Caco-2 (cell line): ENCODE measurements around the gene GBE1. TPM values are rescaled to one million over a fixed set of nuclear protein-coding genes. Genes with fewer than 3 reads are reported as not detected.

Experiments
- BruUV-seq: library from RNA; stranded (reverse); fragments of 400-500 nt; replicated peaks from 2 replicates; lab custom pipeline; 2021; lab: Mats Ljungman, UMichigan
- CTCF ChIA-PET: fragments of 300-600 bp; sonication (Branson Sonifier 250); formaldehyde crosslinking; loops from one replicate; lab custom pipeline; 2022; ENCODE audit warnings: antibody characterized with exemption; lab: Charles Lee
- POLR2A ChIA-PET: fragments of 300-600 bp; sonication (Branson Sonifier 250); formaldehyde crosslinking; loops from one replicate; lab custom pipeline; 2022; ENCODE audit warnings: antibody characterized with exemption; lab: Charles Lee
- DNase-seq, 2 experiments: peaks; one replicate each; pipeline versions ENCODE4 v3.0.0 to v3.0.0-alpha.2; 2020 to 2022
- H3K27me3 ChIP-seq: replicated peaks from 2 replicates; pipeline ENCODE4 v1.6.0; 2011; ENCODE audit warnings: low read length; ENCODE audit not compliant: control insufficient read depth, insufficient read depth
- H3K36me3 ChIP-seq: 2 replicates; pipeline ENCODE4 v1.5.1; 2011; ENCODE audit warnings: low read length; ENCODE audit not compliant: control insufficient read depth, insufficient read depth
- H3K4me1 ChIP-seq: fragments of 250-450 bp; sonication (Bioruptor Pico); 2 replicates; pipeline ENCODE4 v1.5.1; 2020; ENCODE audit warnings: mild to moderate bottlenecking
- H3K4me3 ChIP-seq: 2 replicates; pipeline ENCODE4 v1.5.1; 2011; ENCODE audit warnings: low read depth, mild to moderate bottlenecking, control low read depth, low read length
- H3K9me3 ChIP-seq: fragments of 250-450 bp; sonication (Bioruptor Pico); 2 replicates; pipeline ENCODE4 v1.5.1; 2020; ENCODE audit warnings: mild to moderate bottlenecking, moderate library complexity
- H3K27ac Mint-ChIP-seq: one replicate; pipeline ENCODE4 v1.8.0; 2022; ENCODE audit warnings: mixed read lengths; ENCODE audit not compliant: unreplicated experiment
- H3K27me3 Mint-ChIP-seq: one replicate; pipeline ENCODE4 v1.8.0; 2022; ENCODE audit warnings: mixed read lengths; ENCODE audit not compliant: insufficient read depth, unreplicated experiment
- H3K36me3 Mint-ChIP-seq: one replicate; pipeline ENCODE4 v1.8.0; 2022; ENCODE audit warnings: mild to moderate bottlenecking, mixed read lengths; ENCODE audit not compliant: insufficient read depth, unreplicated experiment
- H3K4me1 Mint-ChIP-seq: one replicate; pipeline ENCODE4 v1.8.0; 2022; ENCODE audit warnings: low read depth, mixed read lengths; ENCODE audit not compliant: unreplicated experiment
- H3K4me3 Mint-ChIP-seq: one replicate; pipeline ENCODE4 v1.8.0; 2022; ENCODE audit warnings: mild to moderate bottlenecking, moderate library complexity, mixed read lengths; ENCODE audit not compliant: unreplicated experiment
- H3K9me3 Mint-ChIP-seq: one replicate; pipeline ENCODE4 v1.8.0; 2022; ENCODE audit warnings: mixed read lengths; ENCODE audit not compliant: unreplicated experiment
- intact Hi-C: fragments of 100-400 bp; cut with micrococcal nuclease; formaldehyde crosslinking; loops from one replicate; pipeline ENCODE4 v1.10.0; 2022; ENCODE audit not compliant: unreplicated experiment
- total RNA-seq: library from RNA; stranded (reverse); gene quantifications from 2 replicates; pipeline ENCODE4 v1.2.3, GENCODE V29; 2022
- TF ChIP-seq, protein P1 (sequence below), 2 experiments: fragments of 200-600 bp in 1 of 2; IDR thresholded peaks; 1 replicate in 1 of 2; 2 replicates in 1 of 2; pipeline versions ENCODE4 v1.5.1 to v1.8.0; 2011 to 2022; ENCODE audit warnings: antibody characterized with exemption in 1 of 2, control low read depth in 1 of 2, inconsistent platforms in 1 of 2, low read depth in 1 of 2, low read length in 1 of 2, mild to moderate bottlenecking in 1 of 2, moderate library complexity in 1 of 2; ENCODE audit not compliant: insufficient read depth in 1 of 2, severe bottlenecking in 1 of 2, unreplicated experiment in 1 of 2

The GBE1 gene
- total RNA-seq, 1 experiment from 2014 or later, result 8.2 TPM

DNA sequence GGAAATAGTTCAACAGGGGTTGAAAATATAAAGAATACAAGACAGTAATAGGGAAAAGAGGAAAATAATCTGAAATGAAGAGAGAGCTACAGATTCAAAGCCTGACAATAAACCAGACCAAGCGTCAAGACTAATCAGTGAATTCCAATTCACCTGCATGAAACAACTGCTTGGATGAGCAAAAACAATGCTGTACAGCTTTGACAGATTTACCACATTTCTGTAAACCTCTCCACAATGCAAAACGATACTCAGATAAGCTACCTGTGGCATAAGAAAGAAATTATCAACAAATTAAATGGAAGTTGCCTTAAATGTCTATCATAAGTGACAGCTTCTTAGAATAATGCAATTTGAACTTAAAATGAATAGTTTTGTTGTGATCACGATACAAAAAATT lies 65.4 kb downstream of the GBE1 start:
- H3K4me3 Mint-ChIP-seq, result no peak overlapping the region
- intact Hi-C loops, result no loop called here
- no peaks in the 10 kb centered on the region for H3K27me3 Mint-ChIP-seq
- Histone ChIP-seq H3K27me3 (no peaks in the 10 kb centered on the region), H3K36me3 (no peaks in the 10 kb centered on the region), H3K4me1 (no peaks in the 10 kb centered on the region), H3K9me3 (no peaks in the 10 kb centered on the region), H3K4me3 (no peak overlapping the region)
- no peaks in the 10 kb centered on the region for H3K9me3 Mint-ChIP-seq
- no peak overlapping the region for H3K27ac Mint-ChIP-seq
- H3K36me3 Mint-ChIP-seq, result no peaks in the 10 kb centered on the region
- ChIA-PET CTCF (no interaction called here), POLR2A (no interaction called here)
- no TSS peak for BruUV-seq
- TF ChIP-seq, protein P1, sequence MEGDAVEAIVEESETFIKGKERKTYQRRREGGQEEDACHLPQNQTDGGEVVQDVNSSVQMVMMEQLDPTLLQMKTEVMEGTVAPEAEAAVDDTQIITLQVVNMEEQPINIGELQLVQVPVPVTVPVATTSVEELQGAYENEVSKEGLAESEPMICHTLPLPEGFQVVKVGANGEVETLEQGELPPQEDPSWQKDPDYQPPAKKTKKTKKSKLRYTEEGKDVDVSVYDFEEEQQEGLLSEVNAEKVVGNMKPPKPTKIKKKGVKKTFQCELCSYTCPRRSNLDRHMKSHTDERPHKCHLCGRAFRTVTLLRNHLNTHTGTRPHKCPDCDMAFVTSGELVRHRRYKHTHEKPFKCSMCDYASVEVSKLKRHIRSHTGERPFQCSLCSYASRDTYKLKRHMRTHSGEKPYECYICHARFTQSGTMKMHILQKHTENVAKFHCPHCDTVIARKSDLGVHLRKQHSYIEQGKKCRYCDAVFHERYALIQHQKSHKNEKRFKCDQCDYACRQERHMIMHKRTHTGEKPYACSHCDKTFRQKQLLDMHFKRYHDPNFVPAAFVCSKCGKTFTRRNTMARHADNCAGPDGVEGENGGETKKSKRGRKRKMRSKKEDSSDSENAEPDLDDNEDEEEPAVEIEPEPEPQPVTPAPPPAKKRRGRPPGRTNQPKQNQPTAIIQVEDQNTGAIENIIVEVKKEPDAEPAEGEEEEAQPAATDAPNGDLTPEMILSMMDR (IDR thresholded peaks at IDR 0.05; ENCODE audit: insufficient read depth in 1 of 2, low read depth in 1 of 2, low read length in 1 of 2, severe bottlenecking in 1 of 2, unreplicated experiment in 1 of 2), result no peak
- no peak for DNase-seq
- no peaks in the 10 kb centered on the region for H3K4me1 Mint-ChIP-seq

DNA sequence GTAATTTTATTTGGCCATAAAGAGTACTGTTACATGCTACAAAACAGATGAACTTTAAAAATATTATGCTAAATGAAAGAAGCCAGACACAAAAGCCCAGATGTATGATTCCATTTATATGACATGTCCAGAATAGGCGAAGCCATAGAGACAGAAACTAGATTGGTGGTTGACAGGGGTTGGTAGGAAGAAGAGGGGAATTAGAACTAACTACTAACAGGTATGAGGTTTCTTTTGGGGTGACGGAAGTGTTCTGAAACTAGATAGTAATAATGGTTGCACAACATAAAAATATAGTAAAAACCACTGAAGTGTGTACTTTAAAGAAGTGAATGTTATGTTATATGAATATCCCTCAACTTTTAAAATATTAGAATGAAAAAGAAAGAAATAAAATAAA lies 66.1 kb downstream of the GBE1 start:
- BruUV-seq, result no TSS peak
- intact Hi-C loops, result no loop called here
- Mint-ChIP-seq H3K36me3 (no peaks in the 10 kb centered on the region), H3K9me3 (no peaks in the 10 kb centered on the region), H3K4me3 (no peak overlapping the region), H3K27ac (no peak overlapping the region), H3K4me1 (no peaks in the 10 kb centered on the region), H3K27me3 (no peaks in the 10 kb centered on the region)
- Histone ChIP-seq H3K36me3 (no peaks in the 10 kb centered on the region), H3K27me3 (no peaks in the 10 kb centered on the region), H3K4me3 (no peak overlapping the region), H3K9me3 (no peaks in the 10 kb centered on the region), H3K4me1 (no peaks in the 10 kb centered on the region)
- TF ChIP-seq, protein P1 (IDR thresholded peaks at IDR 0.05; ENCODE audit: insufficient read depth in 1 of 2, low read depth in 1 of 2, low read length in 1 of 2, severe bottlenecking in 1 of 2, unreplicated experiment in 1 of 2), result no peak
- ChIA-PET CTCF (no interaction called here), POLR2A (no interaction called here)
- no peak for DNase-seq

DNA sequence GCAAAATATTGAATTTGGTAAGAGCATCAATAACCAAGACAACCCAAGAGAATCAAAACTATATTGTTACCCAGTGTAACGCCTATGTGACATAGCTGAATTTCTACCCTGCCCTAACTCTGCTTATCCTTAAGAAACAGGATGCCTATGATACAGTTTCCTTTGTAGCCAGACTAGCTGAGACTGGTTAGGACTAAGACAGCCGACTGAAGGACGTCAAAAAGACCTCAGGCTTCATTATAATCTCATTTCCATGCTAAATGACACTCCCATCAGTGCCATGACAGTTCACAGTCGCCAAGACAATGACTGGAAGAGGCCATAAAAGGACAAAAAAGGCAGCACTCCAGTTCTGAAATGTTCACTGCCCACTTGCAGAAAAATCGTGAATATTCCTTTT lies 66.8 kb downstream of the GBE1 start:
- Mint-ChIP-seq H3K4me3 (no peak overlapping the region), H3K27ac (no peak overlapping the region), H3K4me1 (no peaks in the 10 kb centered on the region), H3K9me3 (no peaks in the 10 kb centered on the region), H3K36me3 (no peaks in the 10 kb centered on the region), H3K27me3 (no peaks in the 10 kb centered on the region)
- ChIA-PET CTCF (no interaction called here), POLR2A (no interaction called here)
- no TSS peak for BruUV-seq
- H3K36me3 ChIP-seq, result no peaks in the 10 kb centered on the region
- no peaks in the 10 kb centered on the region for H3K4me1 ChIP-seq
- TF ChIP-seq, protein P1 (IDR thresholded peaks at IDR 0.05; ENCODE audit: insufficient read depth in 1 of 2, low read depth in 1 of 2, low read length in 1 of 2, severe bottlenecking in 1 of 2, unreplicated experiment in 1 of 2), result no peak
- DNase-seq, result no peak
- no peak overlapping the region for H3K4me3 ChIP-seq
- no peaks in the 10 kb centered on the region for H3K27me3 ChIP-seq
- intact Hi-C loops, result no loop called here
- H3K9me3 ChIP-seq, result no peaks in the 10 kb centered on the region
